HL-60 (cell line): ENCODE data around the gene IL22RA1.

ENCODE experiments used
- CTCF ChIP-seq: IDR thresholded peaks from one replicate; pipeline ENCODE4 v1.5.1; 2011; ENCODE audit warnings: low read length, control low read depth, inconsistent platforms; ENCODE audit not compliant: insufficient read depth
- POLR2AphosphoS5 ChIP-seq: IDR thresholded peaks from 2 replicates; pipeline ENCODE4 v1.6.1; 2012; ENCODE audit warnings: low read depth

GRCh38 chr1:24098943-24099638, 43.8 kb downstream of the IL22RA1 start:
- TF ChIP-seq CTCF, result no peak
- no peak for TF ChIP-seq POLR2AphosphoS5
